Liver (tissue), 9 donors: ENCODE data around the gene KPNA6. TPM values are rescaled to one million over a fixed set of nuclear protein-coding genes. Genes with fewer than 3 reads are reported as not detected.
"Not testable (repeated sequence)": the region's sequence is repeated elsewhere in the genome, so short reads cannot be mapped to it uniquely, and the experiment has no call there.

Experiments
- DNase-seq: peaks from one replicate; pipeline ENCODE4 v3.0.0-alpha.2; 2017; ENCODE audit warnings: low spot score
- H3K27ac ChIP-seq, 2 donors: one replicate each; pipeline ENCODE4 v1.7.0; 2013; ENCODE audit warnings: inconsistent platforms in 2 of 2, low read length in 2 of 2, control low read depth in 1 of 2, low read depth in 1 of 2, mild to moderate bottlenecking in 1 of 2
- H3K27me3 ChIP-seq, 4 donors: one replicate each; pipeline versions ENCODE4 v1.6.1 to v1.7.0; 2013; ENCODE audit warnings: low read length in 3 of 4, inconsistent platforms in 1 of 4, mild to moderate bottlenecking in 1 of 4, moderate library complexity in 1 of 4; ENCODE audit not compliant: control insufficient read depth in 4 of 4, insufficient read depth in 4 of 4
- H3K36me3 ChIP-seq, 4 donors: one replicate each; pipeline versions ENCODE4 v1.6.1 to v1.7.0; 2013; ENCODE audit warnings: low read length in 3 of 4, mild to moderate bottlenecking in 3 of 4, low read depth in 1 of 4, moderate library complexity in 1 of 4; ENCODE audit not compliant: control insufficient read depth in 4 of 4, insufficient read depth in 3 of 4
- H3K4me1 ChIP-seq, 4 donors: one replicate each; pipeline versions ENCODE4 v1.6.1 to v1.7.0; 2013; ENCODE audit warnings: low read length in 3 of 4, mild to moderate bottlenecking in 3 of 4, moderate library complexity in 1 of 4; ENCODE audit not compliant: control insufficient read depth in 4 of 4, insufficient read depth in 4 of 4
- H3K4me3 ChIP-seq, 3 donors: one replicate each; pipeline versions ENCODE4 v1.6.1 to v1.7.0; 2013; ENCODE audit warnings: low read length in 3 of 3, control low read depth in 1 of 3, low read depth in 1 of 3, mild to moderate bottlenecking in 1 of 3
- H3K9ac ChIP-seq, 2 donors: one replicate each; pipeline ENCODE4 v1.7.0; 2013; ENCODE audit warnings: low read length in 2 of 2, mild to moderate bottlenecking in 2 of 2, moderate library complexity in 2 of 2, control low read depth in 1 of 2, low read depth in 1 of 2
- H3K9me3 ChIP-seq, 4 donors: one replicate each; pipeline versions ENCODE4 v1.6.1 to v1.7.0; 2013; ENCODE audit warnings: low read length in 3 of 4; ENCODE audit not compliant: control insufficient read depth in 4 of 4
- ATF3 ChIP-seq: IDR thresholded peaks from 2 replicates; pipeline ENCODE4 v1.6.1; 2016; ENCODE audit warnings: antibody characterized with exemption
- CTCF ChIP-seq: fragments of 150-350 bp; IDR thresholded peaks from 2 replicates; pipeline ENCODE4 v1.5.1; 2017; ENCODE audit warnings: improper control_type of control experiment, low read depth, low read length; ENCODE audit not compliant: missing input control
- EGR1 ChIP-seq, 2 donors: IDR thresholded peaks; 2 replicates each; pipeline ENCODE4 v1.6.1; 2016 to 2018; ENCODE audit warnings: antibody characterized with exemption in 2 of 2, low read depth in 2 of 2
- FOXA1 ChIP-seq: IDR thresholded peaks from 2 replicates; pipeline ENCODE4 v1.6.1; 2016; ENCODE audit warnings: antibody characterized with exemption
- FOXA2 ChIP-seq: IDR thresholded peaks from 2 replicates; pipeline ENCODE4 v1.6.1; 2016; ENCODE audit warnings: antibody characterized with exemption
- GABPA ChIP-seq, 2 donors: IDR thresholded peaks in 1 of 2; conservative IDR thresholded peaks in 1 of 2; 2 replicates each; pipeline ENCODE4 v1.6.1; 2016; ENCODE audit warnings: antibody characterized with exemption in 2 of 2, mild to moderate bottlenecking in 1 of 2, moderate library complexity in 1 of 2
- HNF4A ChIP-seq, 2 donors: conservative IDR thresholded peaks; 2 replicates each; pipeline ENCODE4 v1.6.1; 2016; ENCODE audit warnings: antibody characterized with exemption in 2 of 2, mild to moderate bottlenecking in 2 of 2
- HNF4G ChIP-seq: IDR thresholded peaks from 2 replicates; pipeline ENCODE4 v1.6.1; 2016; ENCODE audit warnings: antibody characterized with exemption
- JUND ChIP-seq, 2 donors: IDR thresholded peaks; 2 replicates each; pipeline ENCODE4 v1.6.1; 2016; ENCODE audit warnings: antibody characterized with exemption in 2 of 2
- MAX ChIP-seq: IDR thresholded peaks from 2 replicates; pipeline ENCODE4 v1.6.1; 2016; ENCODE audit warnings: antibody characterized with exemption
- NR2F2 ChIP-seq: IDR thresholded peaks from 2 replicates; pipeline ENCODE4 v1.6.1; 2016; ENCODE audit warnings: antibody characterized with exemption
- RAD21 ChIP-seq, 2 donors: IDR thresholded peaks; 2 replicates each; pipeline ENCODE4 v1.6.1; 2016; ENCODE audit warnings: antibody characterized with exemption in 2 of 2, mild to moderate bottlenecking in 2 of 2
- REST ChIP-seq: IDR thresholded peaks from 2 replicates; pipeline ENCODE4 v1.6.1; 2016; ENCODE audit warnings: antibody characterized with exemption, mild to moderate bottlenecking
- RXRA ChIP-seq, 2 donors: IDR thresholded peaks; 2 replicates each; pipeline ENCODE4 v1.6.1; 2017 to 2018; ENCODE audit warnings: antibody characterized with exemption in 2 of 2, mild to moderate bottlenecking in 1 of 2
- SP1 ChIP-seq: IDR thresholded peaks from 2 replicates; pipeline ENCODE4 v1.6.1; 2018; ENCODE audit warnings: antibody characterized with exemption, mild to moderate bottlenecking
- TAF1 ChIP-seq: conservative IDR thresholded peaks from 2 replicates; pipeline ENCODE4 v1.6.1; 2016; ENCODE audit warnings: antibody characterized with exemption, mild to moderate bottlenecking
- YY1 ChIP-seq: IDR thresholded peaks from 2 replicates; pipeline ENCODE4 v1.6.1; 2016; ENCODE audit warnings: antibody characterized with exemption, mild to moderate bottlenecking
- WGBS: extraction: QIAGEN DNeasy Blood & Tissue Kit; methylation state at CpG from one replicate; pipeline ENCODE4 v1.1.7; 2013; 5-methylcytosine and 5-hydroxymethylcytosine counted together
- polyA plus RNA-seq, 2 donors: library from polyadenylated mRNA; stranded (reverse) in 1 of 2; unstranded in 1 of 2; fragments of 200-250 nt in 1 of 2; fragments of >200 nt in 1 of 2; fragmentation: Nextera tagmentation in 1 of 2; extraction: Ambion mirVana in 1 of 2; gene quantifications; one replicate each; pipeline versions ENCODE4 v1.2.1 to v1.2.3, GENCODE V29; 2013 to 2015
- total RNA-seq, 2 donors: library from RNA; depleted of rRNA; stranded (reverse); fragments of >200 nt; gene quantifications; one replicate each; pipeline ENCODE4 v1.2.3, GENCODE V29; 2014
- TF ChIP-seq, protein P1 (sequence below): IDR thresholded peaks from 2 replicates; pipeline ENCODE4 v1.6.1; 2016; ENCODE audit warnings: antibody characterized with exemption
- donor health status: healthy.
- donor health status: healthy.
- donor health status: healthy.
- donor health status: healthy.
- donor health status: healthy.

Gene KPNA6
- total and polyA plus RNA-seq, 4 donors, result 9.3 to 23.2 (median 16.7) TPM

- TF ChIP-seq MAX (no peak), FOXA2 (no peak), NR2F2 (no peak), HNF4G (no peak), RXRA (IDR thresholded peaks at IDR 0.05) (peak; percentile 44 to 67), JUND (IDR thresholded peaks at IDR 0.05) (no peak), SP1 (peak; percentile 41)
Observed at GRCh38 chr1:32159189-32159588, 51.3 kb downstream of the KPNA6 start (continued).

DNA sequence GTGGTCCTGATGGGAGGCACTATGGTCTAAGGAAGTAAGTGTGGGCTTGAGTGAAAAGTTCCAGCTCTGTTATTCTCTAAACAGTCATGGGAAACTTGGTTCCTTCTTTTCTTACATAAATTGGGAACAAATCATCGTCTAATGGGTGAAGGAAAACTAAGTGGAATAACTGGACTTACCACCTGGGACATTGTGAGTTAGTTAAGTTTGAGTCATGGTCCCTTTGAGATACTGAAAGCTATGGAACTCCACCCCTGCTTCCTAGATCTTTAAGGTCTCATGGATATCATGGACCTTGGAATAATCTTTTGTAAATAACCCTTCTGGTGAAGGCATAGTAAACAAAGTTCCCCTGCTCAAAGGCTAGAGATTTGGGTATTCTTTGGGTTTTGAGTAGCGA is 55.5 kb downstream of the KPNA6 start:
- DNase-seq, result no peak
- Histone ChIP-seq H3K27ac (no peak overlapping the region), H3K9me3 (no peaks in the 10 kb centered on the region), H3K4me3 (no peak overlapping the region), H3K27me3 (no peaks in the 10 kb centered on the region), H3K4me1 (peaks cover 0 to 13% (median 8%) of the 10 kb centered on the region in 4 donors), H3K36me3 (peaks cover 19 to 57% (median 42%) of the 10 kb centered on the region in 4 donors), H3K9ac (no peak overlapping the region)
- WGBS, result 95% methylated on average over 2 of the region's 2 CpGs
- TF ChIP-seq JUND (IDR thresholded peaks at IDR 0.05) (no peak), HNF4G (no peak), SP1 (no peak), NR2F2 (no peak), MAX (no peak), FOXA2 (no peak), FOXA1 (no peak), ATF3 (no peak), YY1 (no peak), GABPA (IDR thresholded peaks at IDR 0.05 in 1 of 2, conservative IDR thresholded peaks at IDR 0.05 in 1 of 2) (no peak), HNF4A (conservative IDR thresholded peaks at IDR 0.05) (no peak), CTCF (no peak), REST (no peak), RAD21 (IDR thresholded peaks at IDR 0.05) (no peak), TAF1 (no peak), RXRA (IDR thresholded peaks at IDR 0.05) (no peak), EGR1 (IDR thresholded peaks at IDR 0.05; ENCODE audit: low read depth in 2 of 2) (no peak)
- TF ChIP-seq, protein P1, sequence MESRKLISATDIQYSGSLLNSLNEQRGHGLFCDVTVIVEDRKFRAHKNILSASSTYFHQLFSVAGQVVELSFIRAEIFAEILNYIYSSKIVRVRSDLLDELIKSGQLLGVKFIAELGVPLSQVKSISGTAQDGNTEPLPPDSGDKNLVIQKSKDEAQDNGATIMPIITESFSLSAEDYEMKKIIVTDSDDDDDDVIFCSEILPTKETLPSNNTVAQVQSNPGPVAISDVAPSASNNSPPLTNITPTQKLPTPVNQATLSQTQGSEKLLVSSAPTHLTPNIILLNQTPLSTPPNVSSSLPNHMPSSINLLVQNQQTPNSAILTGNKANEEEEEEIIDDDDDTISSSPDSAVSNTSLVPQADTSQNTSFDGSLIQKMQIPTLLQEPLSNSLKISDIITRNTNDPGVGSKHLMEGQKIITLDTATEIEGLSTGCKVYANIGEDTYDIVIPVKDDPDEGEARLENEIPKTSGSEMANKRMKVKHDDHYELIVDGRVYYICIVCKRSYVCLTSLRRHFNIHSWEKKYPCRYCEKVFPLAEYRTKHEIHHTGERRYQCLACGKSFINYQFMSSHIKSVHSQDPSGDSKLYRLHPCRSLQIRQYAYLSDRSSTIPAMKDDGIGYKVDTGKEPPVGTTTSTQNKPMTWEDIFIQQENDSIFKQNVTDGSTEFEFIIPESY, result no peak

GRCh38 chr1:32165633-32166032 is 57.8 kb downstream of the KPNA6 start:
- peaks cover 19 to 69% (median 49%) of the 10 kb centered on the region in 4 donors for H3K36me3 ChIP-seq
- not testable (repeated sequence) for H3K27me3 ChIP-seq, DNase-seq, H3K9ac ChIP-seq, H3K9me3 ChIP-seq, H3K4me1 ChIP-seq, H3K27ac ChIP-seq, H3K4me3 ChIP-seq
- 97% methylated on average over 10 of the region's 10 CpGs for WGBS
